Gastroesophageal sphincter (tissue), 4 donors: Measurements from ENCODE around the gene TRAPPC8. TPM values are rescaled to one million over a fixed set of nuclear protein-coding genes. Genes with fewer than 3 reads are reported as not detected.
"Not testable (repeated sequence)": the region's sequence is repeated elsewhere in the genome, so short reads cannot be mapped to it uniquely, and the experiment has no call there.

ENCODE experiments used
- ATAC-seq: fragments of 150-250 bp; one replicate; pipeline ENCODE4 v1.9.1; 2016; ENCODE audit warnings: mild to moderate bottlenecking, moderate library complexity
- H3K27ac ChIP-seq, 4 donors: fragments of 200-600 bp; sonication (generic) in 3 of 4; 1 replicate in 3 of 4; 2 replicates in 1 of 4; pipeline ENCODE4 v1.5.1; 2016 to 2019
- H3K27me3 ChIP-seq: fragments of 200-600 bp; sonication (generic); one replicate; pipeline ENCODE4 v1.5.1; 2019
- H3K36me3 ChIP-seq, 2 donors: fragments of 200-600 bp; sonication (generic); one replicate each; pipeline ENCODE4 v1.5.1; 2019; ENCODE audit warnings: control low read depth in 1 of 2
- H3K4me1 ChIP-seq, 3 donors: fragments of 200-600 bp; sonication (generic); 1 replicate in 2 of 3; 2 replicates in 1 of 3; pipeline ENCODE4 v1.5.1; 2016 to 2019; ENCODE audit warnings: control low read depth in 2 of 3
- H3K4me3 ChIP-seq, 2 donors: fragments of 200-600 bp; sonication (generic); one replicate each; pipeline ENCODE4 v1.5.1; 2019; ENCODE audit warnings: mild to moderate bottlenecking in 1 of 2, moderate library complexity in 1 of 2
- H3K9me3 ChIP-seq, 3 donors: fragments of 200-600 bp; sonication (generic); one replicate each; pipeline ENCODE4 v1.5.1; 2017 to 2019; ENCODE audit warnings: control low read depth in 2 of 3
- EP300 ChIP-seq: sonication (generic); formaldehyde crosslinking; IDR thresholded peaks from one replicate; pipeline ENCODE4 v1.6.1; 2017; ENCODE audit warnings: antibody characterized with exemption, mild to moderate bottlenecking
- POLR2A ChIP-seq, 2 donors: fragments of 450-650 bp; IDR thresholded peaks; one replicate each; pipeline ENCODE4 v1.6.1; 2017; ENCODE audit warnings: antibody characterized with exemption in 2 of 2, mild to moderate bottlenecking in 2 of 2, moderate library complexity in 1 of 2
- POLR2AphosphoS5 ChIP-seq: sonication (generic); formaldehyde crosslinking; IDR thresholded peaks from one replicate; pipeline ENCODE4 v1.6.1; 2017; ENCODE audit warnings: antibody characterized with exemption
- WGBS, 2 donors: methylation state at CpG; one replicate each; pipeline ENCODE4 v1.1.5; 2018; ENCODE audit warnings: low coverage in 1 of 2; 5-methylcytosine and 5-hydroxymethylcytosine counted together
- total RNA-seq, 4 donors: library from RNA; depleted of rRNA; stranded (reverse); fragments of >200 nt; gene quantifications; one replicate each; pipeline ENCODE4 v1.1.0, GENCODE V29; 2016
- TF ChIP-seq, protein P1 (sequence below), 4 experiments: fragments of 200-600 bp in 2 of 4; fragments of 450-650 bp in 2 of 4; sonication (generic) in 1 of 4; IDR thresholded peaks; one replicate each; pipeline ENCODE4 v1.5.1; 2017 to 2019; ENCODE audit warnings: antibody characterized with exemption in 4 of 4, mild to moderate bottlenecking in 2 of 4, moderate library complexity in 2 of 4

Gene TRAPPC8
- total RNA-seq, 4 donors from 2014 or later, result 40.0 to 62.4 (median 42.5) TPM

- Histone ChIP-seq H3K27me3 (no peaks in the 10 kb centered on the region), H3K9me3 (no peaks in the 10 kb centered on the region), H3K4me1 (peaks cover 2 to 58% (median 20%) of the 10 kb centered on the region in 3 donors), H3K36me3 (peaks cover 0 to 10% of the 10 kb centered on the region in 2 donors), H3K4me3 (peak overlapping the region; percentile 52 to 63), H3K27ac (peak overlapping the region in 1 of 4 donors; percentile 88)
- no peak for ATAC-seq
- 75 to 83% methylated on average over 17 to 22 of the region's 24 CpGs for WGBS, 2 donors
- TF ChIP-seq POLR2A (IDR thresholded peaks at IDR 0.05) (no peak), EP300 (no peak), POLR2AphosphoS5 (no peak)
- TF ChIP-seq, protein P1, sequence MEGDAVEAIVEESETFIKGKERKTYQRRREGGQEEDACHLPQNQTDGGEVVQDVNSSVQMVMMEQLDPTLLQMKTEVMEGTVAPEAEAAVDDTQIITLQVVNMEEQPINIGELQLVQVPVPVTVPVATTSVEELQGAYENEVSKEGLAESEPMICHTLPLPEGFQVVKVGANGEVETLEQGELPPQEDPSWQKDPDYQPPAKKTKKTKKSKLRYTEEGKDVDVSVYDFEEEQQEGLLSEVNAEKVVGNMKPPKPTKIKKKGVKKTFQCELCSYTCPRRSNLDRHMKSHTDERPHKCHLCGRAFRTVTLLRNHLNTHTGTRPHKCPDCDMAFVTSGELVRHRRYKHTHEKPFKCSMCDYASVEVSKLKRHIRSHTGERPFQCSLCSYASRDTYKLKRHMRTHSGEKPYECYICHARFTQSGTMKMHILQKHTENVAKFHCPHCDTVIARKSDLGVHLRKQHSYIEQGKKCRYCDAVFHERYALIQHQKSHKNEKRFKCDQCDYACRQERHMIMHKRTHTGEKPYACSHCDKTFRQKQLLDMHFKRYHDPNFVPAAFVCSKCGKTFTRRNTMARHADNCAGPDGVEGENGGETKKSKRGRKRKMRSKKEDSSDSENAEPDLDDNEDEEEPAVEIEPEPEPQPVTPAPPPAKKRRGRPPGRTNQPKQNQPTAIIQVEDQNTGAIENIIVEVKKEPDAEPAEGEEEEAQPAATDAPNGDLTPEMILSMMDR (IDR thresholded peaks at IDR 0.05), result no peak
These were observed 1.7 kb downstream of the TRAPPC8 start for GRCh38 chr18:31941010-31941809.

GRCh38 chr18:31934773-31935172 is 8.2 kb downstream of the TRAPPC8 start:
- WGBS, 2 donors, result 94% methylated on average over 3 to 6 of the region's 8 CpGs
- H3K27ac ChIP-seq, H3K27me3 ChIP-seq, ATAC-seq, H3K4me3 ChIP-seq, H3K9me3 ChIP-seq: not testable (repeated sequence)
- Histone ChIP-seq H3K4me1 (peaks cover 0 to 37% (median 0%) of the 10 kb centered on the region in 3 donors), H3K36me3 (peaks cover 0 to 33% of the 10 kb centered on the region in 2 donors)

GRCh38 chr18:31931886-31932240 is 11.1 kb downstream of the TRAPPC8 start:
- Histone ChIP-seq H3K4me3 (no peak overlapping the region), H3K36me3 (peaks cover 0 to 57% of the 10 kb centered on the region in 2 donors), H3K4me1 (peaks cover 0 to 13% (median 0%) of the 10 kb centered on the region in 3 donors), H3K27ac (no peak overlapping the region), H3K9me3 (no peaks in the 10 kb centered on the region), H3K27me3 (no peaks in the 10 kb centered on the region)
- ATAC-seq, result no peak
- WGBS, 2 donors, result 83 to 94% methylated on average over 5 to 6 of the region's 6 CpGs
- TF ChIP-seq EP300 (no peak), POLR2A (IDR thresholded peaks at IDR 0.05) (no peak), POLR2AphosphoS5 (no peak)
- TF ChIP-seq, protein P1 (IDR thresholded peaks at IDR 0.05), result no peak

DNA sequence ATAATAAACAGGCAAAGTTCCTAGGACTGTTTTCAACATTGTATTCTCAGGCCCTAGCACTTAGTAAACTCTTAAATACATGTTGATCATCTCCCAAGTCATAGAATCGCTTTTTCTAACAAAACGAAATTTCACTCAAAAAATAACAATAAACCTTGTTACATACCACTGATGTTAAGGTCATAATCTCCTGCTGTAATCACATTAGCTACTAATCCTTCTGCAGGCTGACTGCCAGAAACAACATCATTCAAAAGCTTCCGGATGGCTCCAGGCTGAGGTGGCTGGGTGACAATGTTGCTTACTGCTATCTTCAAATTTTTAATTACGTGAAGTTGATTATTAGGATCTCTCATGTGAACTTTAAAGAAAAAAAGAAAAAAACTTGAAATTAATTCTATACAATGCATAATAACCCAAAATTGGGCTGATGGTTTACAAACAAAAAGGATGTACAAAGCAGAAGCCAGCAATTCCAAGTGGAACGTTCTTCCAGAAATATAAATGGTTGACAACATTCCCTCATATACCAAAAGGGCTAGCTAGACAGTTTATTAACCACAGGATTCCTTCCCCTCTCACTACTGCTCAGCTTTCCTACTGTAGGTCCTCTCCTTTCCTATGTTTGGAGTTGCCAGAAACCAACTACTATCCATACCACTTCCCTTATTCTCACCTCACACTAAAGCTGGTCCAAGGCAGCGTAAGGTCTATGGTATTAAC is 11.6 kb downstream of the TRAPPC8 start:
- H3K4me3 ChIP-seq, result no peak overlapping the region
- H3K4me1 ChIP-seq, result peaks cover 0 to 13% (median 0%) of the 10 kb centered on the region in 3 donors
- 60 to 61% methylated on average over 6 of the region's 6 CpGs for WGBS, 2 donors
- peaks cover 0 to 59% of the 10 kb centered on the region in 2 donors for H3K36me3 ChIP-seq
- no peak overlapping the region for H3K27ac ChIP-seq
- no peak for TF ChIP-seq POLR2A (IDR thresholded peaks at IDR 0.05)
- TF ChIP-seq, protein P1 (IDR thresholded peaks at IDR 0.05), result no peak
- H3K27me3 ChIP-seq, result no peaks in the 10 kb centered on the region
- ATAC-seq, result no peak
- H3K9me3 ChIP-seq, result no peaks in the 10 kb centered on the region

- no peak overlapping the region for H3K27ac ChIP-seq
- TF ChIP-seq EP300, result no peak
- TF ChIP-seq POLR2A (IDR thresholded peaks at IDR 0.05), result no peak
- ATAC-seq, result no peak
- no peaks in the 10 kb centered on the region for H3K27me3 ChIP-seq
- H3K9me3 ChIP-seq, result no peaks in the 10 kb centered on the region
- peaks cover 0 to 13% (median 0%) of the 10 kb centered on the region in 3 donors for H3K4me1 ChIP-seq
- H3K36me3 ChIP-seq, result peaks cover 0 to 55% of the 10 kb centered on the region in 2 donors
- no peak overlapping the region for H3K4me3 ChIP-seq
These were observed 13.7 kb downstream of the TRAPPC8 start for GRCh38 chr18:31929273-31929672.

DNA sequence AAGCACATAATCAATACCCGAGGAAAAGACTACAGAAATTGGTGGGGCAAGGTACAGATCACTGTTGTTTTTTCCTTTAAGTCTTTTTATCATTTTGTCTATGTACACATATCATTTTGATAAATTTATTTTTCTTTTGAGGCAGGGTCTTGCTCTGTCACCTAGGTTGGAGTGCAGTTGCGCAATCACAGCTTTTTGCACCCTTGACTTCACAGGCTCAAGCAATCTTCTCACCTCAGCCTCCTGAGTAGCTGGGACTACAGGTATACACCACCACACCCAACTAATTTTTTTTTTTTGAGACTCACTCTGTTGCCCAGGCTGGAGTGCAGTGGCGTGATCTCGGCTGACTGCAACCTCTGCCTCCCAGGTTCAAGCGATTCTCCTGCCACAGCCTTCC is 15.9 kb downstream of the TRAPPC8 start:
- not testable (repeated sequence) for H3K9me3 ChIP-seq, H3K27me3 ChIP-seq, H3K4me3 ChIP-seq, ATAC-seq, H3K27ac ChIP-seq
- peaks cover 0 to 72% of the 10 kb centered on the region in 2 donors for H3K36me3 ChIP-seq
- 94 to 96% methylated on average over 2 to 4 of the region's 5 CpGs for WGBS, 2 donors
- peaks cover 0 to 13% (median 0%) of the 10 kb centered on the region in 3 donors for H3K4me1 ChIP-seq
